Effector memory CD4-positive, alpha-beta T cell (primary cell): ENCODE results near the gene PTPRD.
"Not testable (repeated sequence)": the region's sequence is repeated elsewhere in the genome, so short reads cannot be mapped to it uniquely, and the experiment has no call there.

Experiments used
- DNase-seq, 3 donors: peaks; one replicate each; pipeline ENCODE4 v3.0.0-alpha.2; 2020
- H3K27ac ChIP-seq: 2 replicates; pipeline ENCODE4 v1.7.0; 2013; ENCODE audit warnings: mild to moderate bottlenecking, low read length, moderate library complexity; ENCODE audit not compliant: insufficient read depth, poor library complexity, severe bottlenecking
- H3K27me3 ChIP-seq: replicated peaks from 2 replicates; pipeline ENCODE4 v1.7.0; 2013; ENCODE audit warnings: mild to moderate bottlenecking, low read length; ENCODE audit not compliant: insufficient read depth, control insufficient read depth, poor library complexity, severe bottlenecking
- H3K36me3 ChIP-seq: 2 replicates; pipeline ENCODE4 v1.7.0; 2013; ENCODE audit warnings: mild to moderate bottlenecking, low read length, moderate library complexity; ENCODE audit not compliant: control insufficient read depth, insufficient read depth
- H3K4me1 ChIP-seq: 2 replicates; pipeline ENCODE4 v1.7.0; 2013; ENCODE audit warnings: low read length, mild to moderate bottlenecking; ENCODE audit not compliant: control insufficient read depth, insufficient read depth, poor library complexity, severe bottlenecking
- H3K4me3 ChIP-seq: 2 replicates; pipeline ENCODE4 v1.7.0; 2013; ENCODE audit warnings: low read length, low read depth, mild to moderate bottlenecking; ENCODE audit not compliant: insufficient read depth, poor library complexity, severe bottlenecking
- H3K9me3 ChIP-seq: 2 replicates; pipeline ENCODE4 v1.7.0; 2013; ENCODE audit warnings: mild to moderate bottlenecking, low read length, moderate library complexity; ENCODE audit not compliant: control insufficient read depth

PTPRD gene

DNA sequence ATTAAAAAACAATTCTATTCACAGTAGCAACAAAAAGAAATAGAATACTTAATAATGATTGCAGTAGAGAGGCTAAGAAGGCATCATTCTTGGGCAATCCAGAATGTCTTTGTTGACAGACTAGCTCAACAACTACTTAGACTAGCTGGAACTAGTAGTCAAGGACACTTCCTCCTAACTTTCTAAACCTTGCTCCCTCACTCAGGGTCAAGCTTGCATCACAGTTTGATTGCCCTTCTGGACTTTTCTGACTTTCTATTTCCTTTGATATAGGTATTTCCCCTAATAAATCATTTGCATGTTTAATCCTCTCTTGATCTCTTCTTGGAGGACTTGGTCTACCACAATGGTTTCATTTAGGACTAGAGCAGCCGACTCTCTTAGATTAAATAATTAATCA is 1107.9 kb downstream of the PTPRD start:
- Histone ChIP-seq H3K4me3 (no peak overlapping the region), H3K4me1 (no peaks in the 10 kb centered on the region), H3K27ac (no peak overlapping the region), H3K27me3 (no peaks in the 10 kb centered on the region), H3K36me3 (no peaks in the 10 kb centered on the region), H3K9me3 (no peaks in the 10 kb centered on the region)
- no peak for DNase-seq

DNA sequence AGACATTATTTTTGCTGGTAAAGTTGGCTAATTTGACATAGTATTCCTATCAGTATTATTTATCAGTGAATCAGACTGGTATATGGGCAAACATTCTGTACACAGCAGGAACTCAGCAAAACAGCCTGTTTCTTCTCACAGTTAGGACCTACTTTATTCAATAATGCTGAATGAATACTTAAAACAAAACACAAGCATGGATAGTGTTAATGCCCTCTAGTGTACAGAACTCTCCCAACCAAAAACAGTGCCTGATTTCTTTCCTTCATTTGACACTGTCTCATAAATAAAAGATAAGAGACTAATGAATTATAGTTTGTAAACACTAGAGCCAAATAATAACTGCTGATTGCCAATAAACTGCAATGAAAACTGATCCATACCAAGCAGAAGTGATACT is 1113.3 kb downstream of the PTPRD start:
- Histone ChIP-seq H3K4me1 (no peaks in the 10 kb centered on the region), H3K27ac (no peak overlapping the region), H3K36me3 (no peaks in the 10 kb centered on the region), H3K4me3 (no peak overlapping the region), H3K9me3 (peaks cover 4% of the 10 kb centered on the region), H3K27me3 (no peaks in the 10 kb centered on the region)
- no peak for DNase-seq

DNA sequence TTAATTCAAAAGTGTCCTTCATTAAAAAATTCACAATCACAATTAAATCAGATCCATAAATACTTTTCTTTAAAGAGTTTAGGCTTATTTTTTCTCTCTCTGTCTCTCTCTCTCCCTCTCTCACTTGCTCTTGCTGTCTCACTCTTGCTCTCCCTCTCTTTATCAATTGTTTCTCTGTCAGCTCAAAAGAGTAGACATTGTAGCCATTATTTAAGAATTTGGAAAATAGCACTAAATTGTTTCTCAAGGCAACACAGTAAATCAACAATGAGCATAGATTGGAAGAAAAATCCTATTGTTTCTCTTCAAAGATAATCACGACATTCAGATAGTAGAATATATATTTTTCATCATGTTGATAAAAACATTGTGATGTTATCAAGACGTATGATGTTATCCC is 1114.0 kb downstream of the PTPRD start:
- H3K27ac ChIP-seq: no peak overlapping the region
- peaks cover 4% of the 10 kb centered on the region for H3K9me3 ChIP-seq
- H3K27me3 ChIP-seq: no peaks in the 10 kb centered on the region
- no peak overlapping the region for H3K4me3 ChIP-seq
- no peak for DNase-seq
- H3K36me3 ChIP-seq: no peaks in the 10 kb centered on the region
- no peaks in the 10 kb centered on the region for H3K4me1 ChIP-seq

DNA sequence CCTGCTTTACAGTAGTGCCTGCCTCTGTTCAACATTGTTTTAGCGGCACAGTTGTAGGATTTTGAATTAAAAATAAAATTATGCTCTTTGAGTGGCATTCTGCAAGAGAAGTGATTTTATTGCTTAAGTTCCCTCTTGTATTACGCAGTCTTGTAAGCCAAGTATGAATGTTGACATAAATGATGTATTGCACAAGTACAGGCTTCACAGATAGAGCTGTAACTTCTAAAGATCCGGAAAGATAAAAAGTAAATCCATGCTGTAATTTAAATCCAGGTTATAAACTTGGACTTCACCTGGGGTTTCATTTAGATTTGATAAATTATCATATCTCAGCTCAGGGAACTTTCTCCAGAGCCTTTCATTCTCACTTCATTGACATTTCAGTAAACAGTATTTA is 1114.7 kb downstream of the PTPRD start:
- Histone ChIP-seq H3K36me3 (no peaks in the 10 kb centered on the region), H3K4me3 (no peak overlapping the region), H3K27ac (no peak overlapping the region), H3K27me3 (no peaks in the 10 kb centered on the region), H3K9me3 (peaks cover 4% of the 10 kb centered on the region), H3K4me1 (no peaks in the 10 kb centered on the region)
- DNase-seq: no peak

DNA sequence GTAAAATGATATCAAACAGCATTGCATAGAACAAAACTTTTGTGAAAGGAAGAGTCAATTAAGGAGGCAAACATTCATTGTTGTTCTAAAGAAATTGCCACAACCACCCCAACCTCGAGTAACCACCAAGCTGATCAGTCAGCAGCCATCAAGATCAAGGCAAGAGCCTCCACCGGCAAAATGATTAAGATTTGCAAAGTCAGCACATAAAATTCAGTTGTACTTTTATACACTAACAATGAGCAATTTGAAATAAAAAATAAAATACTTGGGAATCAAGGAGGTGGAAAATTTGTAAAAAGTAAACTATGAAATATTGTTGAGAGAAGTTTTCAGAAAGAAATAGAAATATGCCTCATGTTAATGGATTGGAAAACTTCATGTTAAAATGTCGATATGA is 1118.5 kb downstream of the PTPRD start:
- no peak overlapping the region for H3K27ac ChIP-seq
- H3K4me3 ChIP-seq: no peak overlapping the region
- no peak for DNase-seq
- H3K9me3 ChIP-seq: peaks cover 4% of the 10 kb centered on the region
- H3K36me3 ChIP-seq: no peaks in the 10 kb centered on the region
- H3K27me3 ChIP-seq: no peaks in the 10 kb centered on the region
- no peaks in the 10 kb centered on the region for H3K4me1 ChIP-seq

GRCh38 chr9:9492506-9492905 is 1120.3 kb downstream of the PTPRD start:
- no peaks in the 10 kb centered on the region for H3K4me1 ChIP-seq
- H3K4me3 ChIP-seq: no peak overlapping the region
- no peaks in the 10 kb centered on the region for H3K27me3 ChIP-seq
- H3K27ac ChIP-seq: no peak overlapping the region
- H3K36me3 ChIP-seq: no peaks in the 10 kb centered on the region
- no peak for DNase-seq
- H3K9me3 ChIP-seq: peaks cover 4% of the 10 kb centered on the region

DNA sequence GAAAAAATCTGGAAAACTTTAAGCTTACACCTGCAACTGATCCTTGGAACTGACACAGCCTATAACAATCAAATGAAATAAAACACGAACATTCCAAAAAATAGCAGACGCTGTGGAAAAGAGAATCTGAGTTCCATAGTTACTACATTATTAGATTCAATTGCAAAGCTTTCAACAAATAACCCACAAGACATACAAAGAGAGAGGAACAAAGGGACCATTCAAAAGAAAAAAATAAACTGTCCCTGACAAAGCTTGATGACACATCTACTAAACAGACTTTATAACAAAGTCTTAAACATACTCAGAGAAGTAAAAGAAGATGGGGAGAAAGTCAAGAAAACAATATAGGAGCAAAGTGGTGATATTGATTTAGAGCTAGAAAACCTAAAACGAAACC is 1123.6 kb downstream of the PTPRD start:
- no peaks in the 10 kb centered on the region for H3K36me3 ChIP-seq
- no peak overlapping the region for H3K27ac ChIP-seq
- DNase-seq: no peak
- no peaks in the 10 kb centered on the region for H3K27me3 ChIP-seq
- H3K9me3 ChIP-seq: no peaks in the 10 kb centered on the region
- H3K4me1 ChIP-seq: no peaks in the 10 kb centered on the region
- no peak overlapping the region for H3K4me3 ChIP-seq

DNA sequence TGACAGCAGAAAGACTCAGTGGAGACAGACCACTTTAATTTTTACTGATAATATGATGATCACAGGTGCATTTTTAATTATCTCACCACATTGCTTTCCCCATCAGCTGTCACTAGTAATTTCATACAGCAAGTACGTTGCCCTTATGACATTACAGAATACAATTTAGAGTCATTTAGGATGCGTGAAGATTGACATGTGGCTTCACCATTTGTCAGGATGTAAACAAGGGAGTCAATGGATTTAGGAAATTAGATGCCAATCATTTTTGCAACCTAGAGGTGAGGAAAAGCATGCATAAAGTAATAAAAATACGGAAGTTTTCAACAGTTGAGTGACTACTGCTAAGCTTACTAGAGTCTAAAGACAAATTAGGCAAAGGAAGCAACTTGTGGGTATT is 1129.6 kb downstream of the PTPRD start:
- Histone ChIP-seq H3K4me3 (no peak overlapping the region), H3K4me1 (no peaks in the 10 kb centered on the region), H3K9me3 (no peaks in the 10 kb centered on the region), H3K27me3 (no peaks in the 10 kb centered on the region), H3K27ac (no peak overlapping the region), H3K36me3 (no peaks in the 10 kb centered on the region)
- DNase-seq: no peak

DNA sequence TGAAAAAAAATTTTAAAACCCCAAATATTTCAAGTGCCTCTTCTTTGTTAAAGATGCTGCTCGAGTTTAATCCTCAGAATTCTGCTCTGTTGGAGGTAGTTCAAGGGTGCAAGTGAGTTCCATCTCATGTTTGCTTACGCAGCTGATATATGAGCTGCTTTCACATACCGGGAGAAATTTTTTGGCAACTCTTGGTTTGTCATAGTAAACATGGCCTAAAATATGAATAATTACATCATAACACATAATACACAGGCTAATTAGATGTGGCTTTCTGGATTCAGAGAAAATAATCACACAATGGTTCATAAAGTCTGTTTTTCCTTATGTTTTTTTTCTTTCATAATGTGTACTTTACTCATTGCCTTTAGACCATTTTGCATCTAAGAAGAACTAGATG is 1134.1 kb downstream of the PTPRD start:
- Histone ChIP-seq H3K4me3 (no peak overlapping the region), H3K27ac (no peak overlapping the region), H3K27me3 (no peaks in the 10 kb centered on the region), H3K9me3 (no peaks in the 10 kb centered on the region), H3K36me3 (no peaks in the 10 kb centered on the region), H3K4me1 (no peaks in the 10 kb centered on the region)
- no peak for DNase-seq

- no peaks in the 10 kb centered on the region for H3K27me3 ChIP-seq
- no peaks in the 10 kb centered on the region for H3K36me3 ChIP-seq
- no peak for DNase-seq
- H3K4me3 ChIP-seq: no peak overlapping the region
- H3K4me1 ChIP-seq: no peaks in the 10 kb centered on the region
- no peak overlapping the region for H3K27ac ChIP-seq
- no peaks in the 10 kb centered on the region for H3K9me3 ChIP-seq
Observed at GRCh38 chr9:9469271-9469670, 1143.5 kb downstream of the PTPRD start.

DNA sequence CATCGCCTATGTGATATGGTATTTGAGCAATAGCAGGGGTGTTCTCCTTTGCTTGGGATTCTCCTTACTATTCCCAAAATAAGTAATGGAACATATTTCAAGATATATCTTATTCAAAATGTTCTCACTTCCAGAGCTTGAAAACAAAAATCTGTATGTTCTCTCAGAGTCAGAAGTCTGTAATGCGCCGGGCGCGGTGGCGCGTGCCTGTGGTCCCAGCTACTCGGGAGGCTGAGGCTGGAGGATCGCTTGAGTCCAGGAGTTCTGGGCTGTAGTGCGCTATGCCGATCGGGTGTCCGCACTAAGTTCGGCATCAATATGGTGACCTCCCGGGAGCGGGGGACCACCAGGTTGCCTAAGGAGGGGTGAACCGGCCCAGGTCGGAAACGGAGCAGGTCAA is 1170.9 kb downstream of the PTPRD start:
- not testable (repeated sequence) for H3K36me3 ChIP-seq, H3K27ac ChIP-seq, H3K4me1 ChIP-seq, H3K27me3 ChIP-seq, H3K4me3 ChIP-seq, DNase-seq, H3K9me3 ChIP-seq
